C4-2B (cell line): ENCODE data around the gene RSRC1.

Source experiments
- CTCF ChIP-seq: fragments of 450-650 bp; conservative IDR thresholded peaks from 2 replicates; pipeline ENCODE4 v1.5.1; 2017; ENCODE audit warnings: mild to moderate bottlenecking
- ZFX ChIP-seq: fragments of 450-650 bp; IDR thresholded peaks from 2 replicates; pipeline ENCODE4 v1.6.1; 2017

GRCh38 chr3:158097081-158097592 lies 12.8 kb upstream of the RSRC1 start:
- TF ChIP-seq CTCF: no peak
- TF ChIP-seq ZFX: no peak
